K562 (cell line): ENCODE measurements around the gene CHSY1. TPM values are rescaled to one million over a fixed set of nuclear protein-coding genes. Genes with fewer than 3 reads are reported as not detected.
A peak's percentile ranks its signal among the peaks of the same experiment; 100 is the strongest.

Experiments
- ATAC-seq: fragments of 200-7000 bp; cut with Tn5 transposase; 3 replicates; pipeline ENCODE4 v1.9.1; 2020; ENCODE audit warnings: moderate library complexity
- BruUV-seq: library from RNA; stranded (reverse); fragments of 400-500 nt; replicated peaks from 2 replicates; lab custom pipeline; 2021; lab: Mats Ljungman, UMichigan
- CTCF ChIA-PET: fragments of 300-600 bp; formaldehyde crosslinking; extraction: SDS; loops from one replicate; lab custom pipeline; 2021; ENCODE audit warnings: low intra/inter-chr PET ratio; lab: Yijun Ruan, JAX
- POLR2A ChIA-PET: fragments of 300-600, 350-650 bp; sonication (Branson Sonifier 250); formaldehyde crosslinking; extraction: SDS; loops from one replicate; lab custom pipeline; 2021; ENCODE audit warnings: antibody characterized with exemption, inconsistent platforms; lab: Yijun Ruan, JAX
- DNase-seq, 4 experiments: peaks; one replicate each; pipeline versions ENCODE4 v3.0.0 to v3.0.0-alpha.2; 2011 to 2018; ENCODE audit warnings: low spot score in 3 of 4, mixed read lengths in 3 of 4; ENCODE audit errors: extremely low read depth in 1 of 4
- FAIRE-seq: peaks from 2 replicates; lab custom pipeline; 2011; peaks lifted over from hg19 to GRCh38; lab: Jason Lieb, UNC
- H2AFZ ChIP-seq: 2 replicates; pipeline ENCODE4 v1.6.0; 2011; ENCODE audit warnings: low read depth, low read length, control low read depth, inconsistent platforms
- H3K27ac ChIP-seq: fragments of 200-600 bp; 3 replicates; pipeline ENCODE4 v1.8.0; 2011; ENCODE audit warnings: low read depth, mild to moderate bottlenecking, control low read depth, inconsistent platforms, low read length, moderate library complexity, mixed read lengths; ENCODE audit errors: extremely low read depth
- H3K27me3 ChIP-seq, 2 experiments: fragments of 300-600 bp in 1 of 2; 2 replicates in 1 of 2; 3 replicates in 1 of 2; pipeline versions ENCODE4 v1.6.0 to v1.8.0; 2011; ENCODE audit warnings: inconsistent platforms in 2 of 2, low read length in 2 of 2, mild to moderate bottlenecking in 1 of 2, mixed read lengths in 1 of 2, moderate library complexity in 1 of 2; ENCODE audit not compliant: control insufficient read depth in 2 of 2, insufficient read depth in 2 of 2
- H3K36me3 ChIP-seq: fragments of 300-600 bp; 3 replicates; pipeline ENCODE4 v1.8.0; 2011; ENCODE audit warnings: mild to moderate bottlenecking, low read length, inconsistent platforms; ENCODE audit not compliant: control insufficient read depth, insufficient read depth
- H3K4me1 ChIP-seq, 2 experiments: fragments of 200-600 bp in 1 of 2; replicated peaks in 1 of 2; 2 replicates in 1 of 2; 3 replicates in 1 of 2; pipeline versions ENCODE4 v1.5.1 to v1.8.0; 2011; ENCODE audit warnings: inconsistent platforms in 2 of 2, low read length in 2 of 2, mild to moderate bottlenecking in 1 of 2, mixed read lengths in 1 of 2, moderate library complexity in 1 of 2; ENCODE audit not compliant: control insufficient read depth in 2 of 2, insufficient read depth in 2 of 2
- H3K4me2 ChIP-seq: 2 replicates; pipeline ENCODE4 v1.6.1; 2011; ENCODE audit warnings: low read length, control low read depth, inconsistent platforms, mixed read lengths; ENCODE audit not compliant: insufficient read depth
- H3K4me3 ChIP-seq: fragments of 200-600 bp; sonication (generic), shearing (Covaris generic); 2 replicates; pipeline ENCODE4 v1.5.1; 2016; ENCODE audit warnings: control low read depth, inconsistent platforms
- H3K79me2 ChIP-seq: fragments of 200-600 bp; 3 replicates; pipeline ENCODE4 v1.8.0; 2011; ENCODE audit warnings: low read length, inconsistent platforms; ENCODE audit not compliant: control insufficient read depth, insufficient read depth
- H3K9ac ChIP-seq, 2 experiments: 2 replicates each; pipeline versions ENCODE4 v1.6.0 to v1.6.1; 2011; ENCODE audit warnings: low read depth in 2 of 2, low read length in 2 of 2, control low read depth in 1 of 2, inconsistent platforms in 1 of 2, mild to moderate bottlenecking in 1 of 2, mixed read lengths in 1 of 2; ENCODE audit not compliant: insufficient read depth in 1 of 2
- H3K9me1 ChIP-seq: one replicate; pipeline ENCODE4 v1.6.0; 2011; ENCODE audit warnings: inconsistent platforms, mild to moderate bottlenecking, low read length, moderate library complexity; ENCODE audit not compliant: control insufficient read depth, insufficient read depth
- H3K9me3 ChIP-seq: replicated peaks from 2 replicates; pipeline ENCODE4 v1.5.1; 2011; ENCODE audit warnings: low read depth, low read length, inconsistent platforms; ENCODE audit not compliant: control insufficient read depth, insufficient read depth
- H4K20me1 ChIP-seq: replicated peaks from 2 replicates; pipeline ENCODE4 v1.6.1; 2011; ENCODE audit warnings: low read length, inconsistent platforms, mixed read lengths; ENCODE audit not compliant: control insufficient read depth, insufficient read depth
- EHMT2 ChIP-seq: fragments of 450-650 bp; IDR thresholded peaks from 2 replicates; pipeline ENCODE4 v1.6.1; 2018; ENCODE audit warnings: antibody characterized with exemption
- MAFK ChIP-seq: IDR thresholded peaks from 2 replicates; pipeline ENCODE4 v1.6.1; 2011; ENCODE audit warnings: low read length, improper control_type of control experiment
- MECOM ChIP-seq: fragments of 250-450 bp; sonication (Bioruptor Pico); IDR thresholded peaks from 2 replicates; pipeline ENCODE4 v1.8.0; 2022; ENCODE audit warnings: inconsistent platforms
- NEUROD1 ChIP-seq: fragments of 150-350 bp; IDR thresholded peaks from 2 replicates; pipeline ENCODE4 v1.6.1; 2014; ENCODE audit warnings: borderline replicate concordance, low read length, low read depth; ENCODE audit not compliant: partially characterized antibody
- NR2C1 ChIP-seq, 2 experiments: fragments of 450-650 bp; IDR thresholded peaks; 2 replicates each; pipeline ENCODE4 v1.6.1; 2017; ENCODE audit warnings: mild to moderate bottlenecking in 2 of 2, antibody characterized with exemption in 1 of 2, inconsistent platforms in 1 of 2, missing compliant biosample characterization in 1 of 2, missing genetic modification characterization in 1 of 2
- RBM25 ChIP-seq: fragments of 200-400 bp; formaldehyde crosslinking; IDR thresholded peaks from 2 replicates; pipeline ENCODE4 v1.6.1; 2018; ENCODE audit warnings: low read length, low read depth, moderate library complexity; ENCODE audit not compliant: severe bottlenecking
- RCOR1 ChIP-seq, 2 experiments: IDR thresholded peaks; 2 replicates each; pipeline ENCODE4 v1.6.1; 2012; ENCODE audit warnings: low read depth in 2 of 2, low read length in 2 of 2, borderline replicate concordance in 1 of 2, improper control_type of control experiment in 1 of 2
- TGIF2 ChIP-seq: sonication (generic); formaldehyde crosslinking; IDR thresholded peaks from 2 replicates; pipeline ENCODE4 v1.8.1; 2022; ENCODE audit warnings: mild to moderate bottlenecking, missing genetic modification reagents, moderate library complexity
- ZFP36 ChIP-seq: fragments of 150-350 bp; IDR thresholded peaks from 2 replicates; pipeline ENCODE4 v1.6.1; 2018; ENCODE audit warnings: low read length, low read depth; ENCODE audit not compliant: partially characterized antibody
- ZNF184 ChIP-seq: sonication (generic); formaldehyde crosslinking; IDR thresholded peaks from 2 replicates; pipeline ENCODE4 v1.5.0; 2020; ENCODE audit warnings: missing genetic modification reagents
- ZNF444 ChIP-seq: fragments of 250-450 bp; sonication (Bioruptor Pico); IDR thresholded peaks from 2 replicates; pipeline ENCODE4 v1.4.0; 2020; ENCODE audit warnings: mild to moderate bottlenecking, moderate library complexity
- ZNF589 ChIP-seq: fragments of 200-800 bp; sonication (Bioruptor generic); IDR thresholded peaks from 2 replicates; pipeline ENCODE4 v1.6.1; 2016; ENCODE audit warnings: low read depth, missing genetic modification characterization, missing compliant biosample characterization
- WGBS: fragments of 100-300 bp; shearing (Covaris generic); methylation state at CpG from one replicate; pipeline ENCODE4 v1.1.6; 2016; ENCODE audit warnings: low coverage, mixed read lengths; ENCODE audit not compliant: insufficient coverage; ENCODE audit errors: missing lambda C conversion rate; 5-methylcytosine and 5-hydroxymethylcytosine counted together
- in situ Hi-C: fragments of 300-500 bp; cut with MboI; formaldehyde crosslinking; loops from 4 replicates; pipeline ENCODE4 v1.15.0; 2018; ENCODE audit warnings: inconsistent platforms, mixed read lengths
- intact Hi-C: fragments of 100-400 bp; cut with micrococcal nuclease; formaldehyde crosslinking; loops from 2 replicates; pipeline ENCODE4 v1.14.2; 2022
- polyA plus RNA-seq, 8 experiments: library from polyadenylated mRNA; depleted of rRNA in 4 of 8; stranded (reverse) in 5 of 8; unstranded in 3 of 8; fragments of >200 nt; fragmentation: Nextera tagmentation in 2 of 8; fragmentation: Illumina TruSeq in 1 of 8; extraction: Ambion mirVana in 2 of 8; extraction: Trizol in 1 of 8; gene quantifications; 2 replicates each; pipeline versions ENCODE4 v1.2.1 to v1.2.3, GENCODE V29; 2011 to 2014; ENCODE audit warnings: inconsistent platforms in 1 of 8, missing spikeins in 1 of 8
- total RNA-seq, 7 experiments: library from RNA; depleted of rRNA in 6 of 7; stranded (reverse); fragments of >200 nt in 6 of 7; fragmentation: Illumina TruSeq in 2 of 7; extraction: Trizol in 2 of 7; gene quantifications; 2 replicates each; pipeline versions ENCODE4 v1.2.1 to v1.2.3, GENCODE V29; 2011 to 2021; ENCODE audit warnings: low replicate concordance in 1 of 7
- TF ChIP-seq, protein P1 (sequence below): fragments of 450-650 bp; IDR thresholded peaks from 2 replicates; pipeline ENCODE4 v1.6.1; 2018; ENCODE audit not compliant: partially characterized antibody
- TF ChIP-seq, protein P2 (sequence below): fragments of 450-650 bp; IDR thresholded peaks from 2 replicates; pipeline ENCODE4 v1.6.1; 2014; ENCODE audit warnings: low read depth, mild to moderate bottlenecking, moderate library complexity, borderline replicate concordance

The CHSY1 gene
- total and polyA plus RNA-seq, 9 of the 15 experiments (the other 6 are each of a cell fraction or from before 2014, with no cell fraction given), result 7.0 to 16.4 (median 13.4) TPM

DNA sequence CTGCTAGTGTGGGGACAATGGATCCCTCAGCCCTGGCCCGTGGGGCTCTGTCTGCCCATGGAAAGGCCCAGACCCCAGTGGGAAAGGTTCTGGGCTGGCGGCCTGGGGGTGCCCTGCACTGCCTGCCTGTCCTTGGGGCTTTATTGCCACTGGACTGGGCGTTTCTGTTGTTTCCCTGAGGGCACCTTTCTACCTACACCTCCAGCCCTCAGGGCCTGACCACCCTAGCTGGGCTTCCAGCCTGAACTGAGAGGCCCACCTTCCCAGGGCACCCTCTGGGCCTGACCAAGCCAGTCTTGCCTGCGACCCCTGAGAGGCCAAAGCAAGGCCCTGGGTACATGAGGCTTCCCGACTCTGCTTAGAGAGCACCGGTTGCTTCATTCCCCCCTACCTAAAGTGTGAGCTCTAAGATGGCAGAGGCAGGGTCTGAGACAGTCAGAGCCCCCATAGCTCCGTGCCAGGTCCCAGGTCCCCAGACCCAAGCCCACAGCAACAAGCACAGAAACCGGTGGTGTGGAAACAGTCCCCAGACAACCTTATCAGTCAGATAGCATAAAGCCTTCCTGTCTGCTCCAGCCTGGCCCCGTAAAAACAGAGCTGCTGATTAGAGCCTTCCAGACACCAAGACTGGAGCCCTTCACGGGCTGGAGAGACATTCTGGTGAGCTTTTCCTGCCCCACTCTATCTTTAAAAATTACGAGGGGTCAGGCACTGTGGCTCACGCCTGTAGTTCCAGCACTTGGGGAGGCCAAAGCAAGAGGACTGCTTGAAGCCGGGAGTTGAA is 102.8 kb downstream of the CHSY1 start (continued):
- TF ChIP-seq, protein P1, sequence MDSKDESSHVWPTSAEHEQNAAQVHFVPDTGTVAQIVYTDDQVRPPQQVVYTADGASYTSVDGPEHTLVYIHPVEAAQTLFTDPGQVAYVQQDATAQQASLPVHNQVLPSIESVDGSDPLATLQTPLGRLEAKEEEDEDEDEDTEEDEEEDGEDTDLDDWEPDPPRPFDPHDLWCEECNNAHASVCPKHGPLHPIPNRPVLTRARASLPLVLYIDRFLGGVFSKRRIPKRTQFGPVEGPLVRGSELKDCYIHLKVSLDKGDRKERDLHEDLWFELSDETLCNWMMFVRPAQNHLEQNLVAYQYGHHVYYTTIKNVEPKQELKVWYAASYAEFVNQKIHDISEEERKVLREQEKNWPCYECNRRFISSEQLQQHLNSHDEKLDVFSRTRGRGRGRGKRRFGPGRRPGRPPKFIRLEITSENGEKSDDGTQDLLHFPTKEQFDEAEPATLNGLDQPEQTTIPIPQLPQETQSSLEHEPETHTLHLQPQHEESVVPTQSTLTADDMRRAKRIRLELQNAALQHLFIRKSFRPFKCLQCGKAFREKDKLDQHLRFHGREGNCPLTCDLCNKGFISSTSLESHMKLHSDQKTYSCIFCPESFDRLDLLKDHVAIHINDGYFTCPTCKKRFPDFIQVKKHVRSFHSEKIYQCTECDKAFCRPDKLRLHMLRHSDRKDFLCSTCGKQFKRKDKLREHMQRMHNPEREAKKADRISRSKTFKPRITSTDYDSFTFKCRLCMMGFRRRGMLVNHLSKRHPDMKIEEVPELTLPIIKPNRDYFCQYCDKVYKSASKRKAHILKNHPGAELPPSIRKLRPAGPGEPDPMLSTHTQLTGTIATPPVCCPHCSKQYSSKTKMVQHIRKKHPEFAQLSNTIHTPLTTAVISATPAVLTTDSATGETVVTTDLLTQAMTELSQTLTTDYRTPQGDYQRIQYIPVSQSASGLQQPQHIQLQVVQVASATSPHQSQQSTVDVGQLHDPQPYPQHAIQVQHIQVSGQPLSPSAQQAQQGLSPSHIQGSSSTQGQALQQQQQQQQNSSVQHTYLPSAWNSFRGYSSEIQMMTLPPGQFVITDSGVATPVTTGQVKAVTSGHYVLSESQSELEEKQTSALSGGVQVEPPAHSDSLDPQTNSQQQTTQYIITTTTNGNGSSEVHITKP, result no peak
- no peak for TF ChIP-seq NR2C1 (IDR thresholded peaks at IDR 0.05)
- no peak for TF ChIP-seq NR2C1 (tag; IDR thresholded peaks at IDR 0.05)
- TF ChIP-seq ZNF184, result no peak
- TF ChIP-seq, all 486 proteins: peak for 22

DNA sequence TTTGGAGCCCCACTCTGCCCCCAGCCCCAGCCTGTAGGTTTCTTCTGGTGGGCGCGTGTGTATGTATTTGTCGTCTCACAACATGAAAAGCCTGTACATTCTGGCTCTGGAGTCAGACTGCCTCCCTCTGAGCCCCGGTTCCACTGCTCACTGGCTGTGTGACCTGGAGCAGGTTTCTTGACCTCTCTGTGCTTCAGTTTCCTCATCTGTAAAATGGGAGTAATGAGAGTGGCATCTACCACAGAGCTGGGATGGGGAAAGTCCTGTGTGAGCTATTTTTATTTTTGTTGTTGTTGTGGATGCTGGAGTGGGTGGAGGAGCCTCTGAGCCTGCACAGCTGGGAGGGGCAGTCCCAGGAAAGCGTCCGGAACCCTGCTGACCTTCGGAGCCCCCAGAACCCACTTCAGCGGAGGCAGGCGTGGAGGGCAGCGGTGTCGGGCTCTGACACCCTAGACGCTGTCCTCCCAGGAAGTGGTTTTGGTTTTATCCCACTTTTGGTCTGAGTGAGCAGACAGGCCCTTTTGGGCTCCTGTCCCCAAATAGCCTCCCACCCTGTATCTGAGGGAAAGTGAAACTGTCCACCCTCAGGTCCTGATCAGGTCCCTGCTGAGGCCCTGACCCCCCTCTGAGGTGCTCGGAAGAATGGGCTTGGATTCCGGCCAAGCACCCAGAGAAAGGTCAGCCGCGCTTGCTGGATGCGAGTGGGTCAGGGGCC is 103.5 kb downstream of the CHSY1 start:
- ChIA-PET CTCF (no interaction called here), POLR2A (interaction anchor here (0.8 kb wide), 2 partner anchors 9 to 23 kb away, joined by 3 to 6 read pairs; no protein-coding TSS in a partner anchor)
- intact Hi-C loops (loop anchor here (5.0 kb wide), 1 partner anchor 61 kb away; no protein-coding TSS in a partner anchor), in situ Hi-C loops (no loop called here)
- Histone ChIP-seq H3K9ac (peak overlapping the region; percentile 4 to 85; a peak in 3 of 4 replicates), H3K4me1 (peaks cover 21 to 22% of the 10 kb centered on the region in 2 experiments), H3K9me3 (no peaks in the 10 kb centered on the region), H3K9me1 (no peaks in the 10 kb centered on the region), H3K27ac (no peak overlapping the region), H3K27me3 (no peaks in the 10 kb centered on the region), H3K79me2 (no peaks in the 10 kb centered on the region), H4K20me1 (no peaks in the 10 kb centered on the region), H3K4me3 (no peak overlapping the region), H3K4me2 (no peak overlapping the region), H2AFZ (no peak overlapping the region), H3K36me3 (no peaks in the 10 kb centered on the region)
- 50% methylated on average over 17 of the region's 17 CpGs for WGBS
- DNase-seq (peak in 1 of 4 experiments; percentile 36), FAIRE-seq (no peak), ATAC-seq (peak; percentile 10)
- BruUV-seq, result no TSS peak
- TF ChIP-seq TGIF2 (CRISPR knock-in tag) (no peak), ZNF444 (CRISPR knock-in tag) (no peak), RCOR1 (IDR thresholded peaks at IDR 0.05; ENCODE audit: borderline replicate concordance in 1 of 2, low read depth in 2 of 2, low read length in 2 of 2) (peak in 1 of 2 experiments; percentile 49; a peak in 1 of 4 replicates), RBM25 (peak; percentile 90), MECOM (CRISPR knock-in tag) (no peak), EHMT2 (no peak), ZNF589 (no peak), ZFP36 (peak; percentile 87), NEUROD1 (no peak), MAFK (no peak)
- TF ChIP-seq, protein P2, sequence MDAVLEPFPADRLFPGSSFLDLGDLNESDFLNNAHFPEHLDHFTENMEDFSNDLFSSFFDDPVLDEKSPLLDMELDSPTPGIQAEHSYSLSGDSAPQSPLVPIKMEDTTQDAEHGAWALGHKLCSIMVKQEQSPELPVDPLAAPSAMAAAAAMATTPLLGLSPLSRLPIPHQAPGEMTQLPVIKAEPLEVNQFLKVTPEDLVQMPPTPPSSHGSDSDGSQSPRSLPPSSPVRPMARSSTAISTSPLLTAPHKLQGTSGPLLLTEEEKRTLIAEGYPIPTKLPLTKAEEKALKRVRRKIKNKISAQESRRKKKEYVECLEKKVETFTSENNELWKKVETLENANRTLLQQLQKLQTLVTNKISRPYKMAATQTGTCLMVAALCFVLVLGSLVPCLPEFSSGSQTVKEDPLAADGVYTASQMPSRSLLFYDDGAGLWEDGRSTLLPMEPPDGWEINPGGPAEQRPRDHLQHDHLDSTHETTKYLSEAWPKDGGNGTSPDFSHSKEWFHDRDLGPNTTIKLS, result no peak
